K562 treated with DMSO at 1 percent for 48 hours (cell line): Measurements from ENCODE around the gene TBC1D3L. TPM values are rescaled to one million over a fixed set of nuclear protein-coding genes. Genes with fewer than 3 reads are reported as not detected.

Experiments used
- total RNA-seq: library from RNA; unstranded; fragments of 300-600 nt; gene quantifications from 2 replicates; pipeline ENCODE4 v1.2.3, GENCODE V29; 2022; ENCODE audit warnings: low replicate concordance; ENCODE audit errors: extremely low read depth

TBC1D3L gene
- not detected in 2 replicates for total RNA-seq

GRCh38 chr17:37988960-37989359 lies at the start of gene TBC1D3L:
TBC1D3L (minus strand) TSS chr17:37989060; CDS start chr17:37987520, 1,540 bp downstream.

DNA sequence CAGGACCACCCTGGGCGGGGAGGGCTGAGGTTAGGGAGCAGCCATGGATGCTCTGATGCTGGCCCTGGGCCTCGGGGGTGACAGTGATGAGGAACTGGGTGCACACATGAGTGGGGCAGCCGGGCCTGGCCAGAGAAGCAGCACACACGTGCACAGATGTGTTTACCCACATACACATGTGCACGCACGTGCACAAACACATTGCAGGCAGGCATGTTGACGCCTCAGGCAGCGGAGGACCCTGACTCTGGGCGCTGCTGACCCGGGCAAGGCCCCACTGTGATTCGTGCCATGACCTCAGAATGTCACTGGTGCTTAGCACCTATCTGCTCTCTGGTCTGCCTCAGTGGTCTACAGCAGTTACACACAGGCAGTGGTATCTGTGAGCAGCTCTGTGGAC lies 14.8 kb upstream of the TBC1D3L start, which contains the start of gene TBC1D3D:
Gene TBC1D3D (plus strand): TSS at position 301 of the 400 bp plus-strand sequence. CDS start 1,585 bp downstream, outside the sequence.

Other genes starting within 250 kb of the TBC1D3L start
- gene HNF1B, start 244.0 kb downstream of the TBC1D3L start, total RNA-seq: not detected in 2 replicates
- not detected in 2 replicates for gene TBC1D3K, start 64.6 kb downstream of the TBC1D3L start, total RNA-seq
- not detected in 2 replicates for gene TBC1D3D, start 14.9 kb upstream of the TBC1D3L start, total RNA-seq
- gene TBC1D3C, start 79.6 kb upstream of the TBC1D3L start, total RNA-seq: not detected in 2 replicates
- not detected in 2 replicates for gene TBC1D3E, start 138.9 kb upstream of the TBC1D3L start, total RNA-seq
- gene TBC1D3, start 203.5 kb upstream of the TBC1D3L start, total RNA-seq: not detected in 2 replicates